ENCODE measurements around the gene SCARF2. TPM values are rescaled to one million over a fixed set of nuclear protein-coding genes. Genes with fewer than 3 reads are reported as not detected.

Gene SCARF2
- total RNA-seq, 1 experiment from 2014 or later = 26.3 TPM

- ChIA-PET POLR2A (no interaction called here), CTCF (interaction anchor here (1.3 to 4.3 kb wide), 4 partner anchors 15 to 140 kb away, joined by 5 to 146 read pairs (median 14); no protein-coding TSS in a partner anchor)
- Mint-ChIP-seq H3K36me3 (no peaks in the 10 kb centered on the region), H3K4me1 (peaks cover 19% of the 10 kb centered on the region), H3K27me3 (ENCODE audit: low read depth) (no peaks in the 10 kb centered on the region), H3K27ac (no peak overlapping the region), H3K4me3 (no peak overlapping the region), H3K9me3 (no peaks in the 10 kb centered on the region)
- no peak for ATAC-seq
- TF ChIP-seq NFYB (CRISPR knock-in tag; conservative IDR thresholded peaks at IDR 0.05; ENCODE audit: low read depth) (no peak), TCF7 (CRISPR knock-in tag; IDR thresholded peaks at IDR 0.05; ENCODE audit: low read depth) (no peak), GTF2I (CRISPR knock-in tag; conservative IDR thresholded peaks at IDR 0.05) (no peak), HMGXB4 (CRISPR knock-in tag; IDR thresholded peaks at IDR 0.05) (no peak), RELA (CRISPR knock-in tag; IDR thresholded peaks at IDR 0.05; ENCODE audit: borderline replicate concordance) (no peak), MLX (CRISPR knock-in tag; IDR thresholded peaks at IDR 0.05) (no peak), ATF3 (CRISPR knock-in tag; conservative IDR thresholded peaks at IDR 0.05) (no peak), MAX (CRISPR knock-in tag; IDR thresholded peaks at IDR 0.05) (no peak), ZNF281 (CRISPR knock-in tag; IDR thresholded peaks at IDR 0.05) (no peak), AR (CRISPR knock-in tag; IDR thresholded peaks at IDR 0.05) (no peak), TEAD1 (CRISPR knock-in tag; IDR thresholded peaks at IDR 0.05) (no peak), ETV6 (CRISPR knock-in tag; IDR thresholded peaks at IDR 0.05) (no peak), FOXP4 (CRISPR knock-in tag; IDR thresholded peaks at IDR 0.05) (no peak), ZNF512 (CRISPR knock-in tag; IDR thresholded peaks at IDR 0.05; ENCODE audit: borderline replicate concordance) (no peak)
- no peak for DNase-seq (ENCODE audit: low spot score)
Measured at GRCh38 chr22:20457506-20458240, 20.0 kb upstream of the SCARF2 start.

All from WTC11 (cell line).